Medulla oblongata (tissue), 1 donor: ENCODE results near the gene HNMT.
"Not testable (repeated sequence)": the region's sequence is repeated elsewhere in the genome, so short reads cannot be mapped to it uniquely, and the experiment has no call there.

ENCODE experiments used
- DNase-seq: peaks from one replicate; pipeline ENCODE4 v3.0.0-alpha.2; 2015; ENCODE audit errors: extremely low spot score

HNMT gene

DNA sequence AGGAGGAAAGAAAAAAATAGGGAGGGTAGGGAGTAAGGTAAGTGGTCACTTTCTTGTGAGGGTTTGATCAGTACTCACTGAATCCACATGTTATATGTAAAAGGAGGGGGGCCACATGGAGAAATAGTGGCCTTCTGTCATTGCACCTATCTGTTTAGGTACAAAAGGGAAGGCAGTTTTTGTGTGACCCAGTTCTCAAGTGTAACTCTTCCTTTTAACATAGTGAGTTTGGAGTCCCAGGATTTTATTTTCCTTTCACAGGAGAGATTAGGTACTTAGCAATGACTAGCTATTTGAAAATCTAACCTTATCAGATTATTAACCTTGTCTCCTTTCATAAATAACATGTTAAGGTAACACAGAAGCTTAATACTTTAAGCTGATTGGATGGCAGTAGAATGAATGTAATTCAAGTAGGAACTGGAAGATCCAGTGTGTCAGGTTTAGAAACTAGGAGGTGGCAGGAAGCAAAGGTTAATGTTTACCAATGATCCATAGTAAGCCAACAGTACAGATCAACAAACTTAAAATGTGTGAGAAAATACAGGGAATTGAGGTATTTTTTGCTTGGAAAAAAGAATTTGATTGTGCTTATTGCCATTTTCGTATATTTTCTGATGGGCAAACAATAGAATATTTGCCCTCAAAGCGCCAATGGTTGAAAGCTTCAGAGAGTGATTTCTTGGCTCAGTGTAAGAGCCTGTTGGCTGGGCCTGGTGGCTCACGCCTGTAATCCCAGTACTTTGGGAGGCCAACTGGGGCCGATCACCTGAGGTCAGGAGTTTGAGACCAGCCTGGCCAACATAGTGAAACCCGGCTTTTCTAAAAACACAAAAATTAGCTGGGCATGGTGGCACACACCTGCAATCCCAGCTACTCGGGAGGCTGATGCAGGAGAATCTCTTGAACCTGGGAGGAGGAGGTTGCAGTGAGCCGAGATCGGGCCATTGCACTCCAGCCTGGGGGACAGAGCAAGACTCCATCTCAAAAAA is 11.3 kb downstream of the HNMT start:
- DNase-seq: no peak

DNA sequence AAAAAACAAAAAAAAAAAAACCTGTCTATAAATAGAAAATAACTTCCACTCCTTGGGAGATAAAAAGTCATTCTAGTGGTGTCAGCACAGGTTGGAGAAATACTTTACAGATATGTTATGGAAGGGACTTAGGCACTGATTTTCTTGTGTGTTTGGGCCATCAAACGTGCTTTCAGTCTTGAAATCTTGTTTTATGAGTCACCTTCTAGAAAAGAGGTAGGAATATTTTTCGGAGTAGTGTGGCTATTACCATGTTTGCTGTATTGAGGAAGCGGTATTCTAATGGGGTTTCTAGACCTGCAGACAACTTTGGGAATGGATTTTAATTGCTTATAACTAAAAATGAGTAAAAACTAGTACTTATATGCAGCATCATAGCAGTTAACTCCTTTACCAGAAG is 12.0 kb downstream of the HNMT start:
- no peak for DNase-seq

DNA sequence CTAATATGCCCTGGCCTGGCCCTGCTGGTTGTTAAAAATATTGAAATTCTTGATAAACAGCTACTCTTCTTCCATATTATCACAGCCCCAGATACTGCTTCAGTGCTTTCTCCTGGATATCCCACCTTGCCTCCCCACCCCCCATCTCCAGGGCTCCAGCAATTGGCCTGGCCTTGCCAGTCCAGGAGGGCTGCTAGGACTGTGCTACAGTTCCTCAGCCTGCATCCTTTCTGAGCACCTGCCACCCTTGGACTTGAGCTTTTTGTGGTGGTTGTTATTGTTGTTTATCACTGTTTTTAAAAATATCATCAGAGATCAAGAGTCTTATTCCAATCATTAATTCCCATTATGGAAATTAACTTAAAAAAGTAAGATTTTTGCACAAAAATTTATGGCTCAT is 13.5 kb downstream of the HNMT start:
- DNase-seq: no peak

DNA sequence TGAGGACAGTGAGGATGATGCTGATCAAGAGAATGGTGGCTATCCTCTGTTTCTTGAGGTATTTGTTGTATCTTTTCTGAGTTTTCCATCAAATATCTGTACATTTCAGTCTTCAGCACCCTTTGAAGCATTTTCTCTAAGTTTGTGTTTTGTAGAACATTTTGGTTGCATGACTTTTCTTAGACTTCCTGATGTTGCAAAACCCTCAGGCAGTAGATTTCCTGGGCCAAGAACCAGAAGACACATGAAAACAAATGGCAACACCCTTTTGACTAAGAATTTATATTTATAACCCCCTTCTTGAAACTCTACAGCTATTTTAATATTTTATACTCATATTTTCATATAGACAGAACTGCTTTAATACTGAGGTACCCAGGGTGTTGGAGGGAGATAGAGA is 16.2 kb downstream of the HNMT start:
- DNase-seq: no peak

- DNase-seq: no peak
These were observed 16.9 kb downstream of the HNMT start for GRCh38 chr2:137981112-137981656.

DNA sequence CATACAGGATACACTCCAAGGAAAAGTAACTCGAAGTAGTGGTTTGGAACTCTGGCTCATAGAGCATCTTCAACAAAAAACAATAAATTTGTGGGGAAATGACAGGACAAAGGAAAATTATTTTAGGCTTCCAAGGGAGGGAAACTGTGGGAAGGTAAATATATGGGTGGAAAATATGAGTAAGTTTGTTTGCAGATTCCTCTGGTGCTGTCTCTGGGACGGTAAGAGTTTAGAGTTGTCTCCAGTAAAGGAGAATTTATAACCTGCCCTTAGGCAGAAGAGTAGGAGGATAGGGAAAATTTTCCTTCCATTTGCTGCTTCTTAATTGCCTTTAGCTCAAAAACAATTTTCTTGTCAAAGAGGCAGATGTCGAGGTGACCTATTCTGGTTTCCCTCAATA is 19.3 kb downstream of the HNMT start:
- no peak for DNase-seq

GRCh38 chr2:137986268-137986667 is 22.0 kb downstream of the HNMT start:
- DNase-seq: no peak

DNA sequence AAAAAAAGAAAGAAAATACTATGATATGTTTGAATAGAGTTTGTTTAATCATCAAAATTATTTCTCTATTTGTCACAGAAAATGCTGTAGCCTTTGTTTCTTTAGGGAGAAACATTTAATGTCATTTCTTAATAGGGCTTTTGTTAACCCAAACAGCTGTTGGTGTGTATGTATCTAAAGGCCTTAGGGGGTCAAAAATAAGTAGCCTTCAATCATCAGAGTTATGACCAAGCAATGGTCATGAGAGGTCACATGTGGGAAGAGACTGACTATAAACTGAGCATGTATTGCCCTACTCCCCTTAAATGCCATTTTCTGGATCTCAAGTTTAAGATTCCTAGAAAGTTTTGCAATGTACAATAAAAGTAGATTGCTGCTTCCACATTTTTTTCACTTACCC is 22.7 kb downstream of the HNMT start:
- DNase-seq: no peak

- DNase-seq: no peak
These were observed 26.8 kb downstream of the HNMT start for GRCh38 chr2:137991078-137991477.

GRCh38 chr2:137992039-137992646 is 27.9 kb downstream of the HNMT start:
- DNase-seq: no peak

- DNase-seq: not testable (repeated sequence)
These were observed 29.6 kb downstream of the HNMT start for GRCh38 chr2:137993715-137994476.

GRCh38 chr2:137995368-137995767 is 31.1 kb downstream of the HNMT start:
- not testable (repeated sequence) for DNase-seq

DNA sequence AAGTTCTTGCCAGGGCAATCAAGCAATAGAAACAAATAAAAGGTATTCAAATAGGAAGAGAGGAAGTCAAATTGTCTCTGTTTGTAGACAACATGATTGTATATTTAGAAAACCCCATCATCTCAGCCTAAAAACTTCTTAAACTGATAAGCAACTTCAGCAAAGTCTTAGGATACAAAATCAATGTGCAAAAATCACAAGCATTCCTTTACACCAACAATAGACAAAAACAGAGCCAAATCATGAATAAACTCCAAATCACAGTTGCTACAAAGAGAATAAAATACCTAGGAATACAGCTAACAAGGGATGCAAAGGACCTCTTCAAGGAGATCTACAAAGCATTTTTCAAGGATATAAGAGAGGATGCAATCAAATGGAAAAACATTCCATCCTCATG is 31.9 kb downstream of the HNMT start:
- not testable (repeated sequence) for DNase-seq

GRCh38 chr2:137997733-137998132 is 33.5 kb downstream of the HNMT start:
- DNase-seq: no peak

- DNase-seq: no peak
These were observed 34.2 kb downstream of the HNMT start for GRCh38 chr2:137998503-137998902.

- DNase-seq: no peak
These were observed 35.0 kb downstream of the HNMT start for GRCh38 chr2:137999273-137999672.

DNA sequence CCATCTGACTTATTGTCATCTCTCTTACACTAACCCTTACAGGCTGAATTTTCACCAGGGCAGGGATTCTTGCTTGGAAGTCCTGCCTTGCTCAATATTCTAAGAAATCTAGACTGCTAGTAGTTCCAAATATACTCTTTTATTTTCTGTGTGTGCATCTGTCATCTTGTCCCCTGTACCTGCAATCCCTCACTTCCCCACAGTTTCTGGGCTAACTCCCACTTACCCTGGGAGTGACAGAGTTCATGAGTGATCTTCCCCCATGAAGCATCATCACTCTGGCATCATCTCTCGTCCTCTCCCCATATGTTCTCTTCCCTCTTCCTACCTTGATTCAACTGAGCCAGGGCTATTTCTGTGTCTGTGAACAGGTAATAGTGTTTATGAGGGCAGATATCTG is 35.7 kb downstream of the HNMT start:
- no peak for DNase-seq

GRCh38 chr2:138000796-138001195 is 36.5 kb downstream of the HNMT start:
- no peak for DNase-seq

DNA sequence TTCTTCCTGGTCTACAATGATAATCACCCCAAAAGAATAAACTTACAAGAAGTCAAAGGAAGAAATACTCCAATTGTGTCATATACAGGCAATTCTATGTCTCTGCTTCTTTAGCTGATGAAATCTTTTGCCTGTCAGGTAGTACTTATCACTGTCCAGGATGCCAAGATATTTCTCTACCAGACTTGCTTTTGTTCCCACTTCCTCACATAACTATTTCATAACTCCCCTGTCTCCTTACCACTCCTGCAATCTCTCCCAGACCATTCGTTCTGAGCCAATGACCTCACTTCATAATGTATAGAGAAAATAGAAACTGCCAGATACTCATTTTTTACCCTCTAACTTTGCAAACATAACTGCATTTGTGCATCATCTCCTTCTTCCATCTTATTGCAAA is 39.1 kb downstream of the HNMT start:
- no peak for DNase-seq

GRCh38 chr2:138007431-138007830 is 43.2 kb downstream of the HNMT start:
- no peak for DNase-seq

DNA sequence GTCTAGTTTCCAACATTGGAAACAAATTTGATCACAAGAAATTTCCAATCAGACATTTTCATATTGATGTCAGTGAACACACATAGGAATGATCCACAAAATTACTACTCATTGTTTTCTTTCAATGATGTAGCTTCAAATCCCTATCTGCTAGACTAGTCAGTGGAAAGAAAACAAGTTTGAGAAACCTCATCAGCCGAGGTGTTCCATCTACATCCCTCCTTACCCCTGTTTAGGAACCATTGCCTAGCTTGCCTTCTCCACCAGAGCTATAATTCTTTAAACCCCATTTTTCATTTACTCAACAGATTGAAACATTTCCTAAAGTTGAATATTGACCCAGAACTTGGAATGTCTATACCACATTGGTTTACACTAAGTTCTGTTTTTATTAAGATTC is 45.3 kb downstream of the HNMT start:
- no peak for DNase-seq

- no peak for DNase-seq
These were observed 46.6 kb downstream of the HNMT start for GRCh38 chr2:138010890-138011289.
